ENCODE data around the gene ATP8B4.

The ATP8B4 gene

DNA sequence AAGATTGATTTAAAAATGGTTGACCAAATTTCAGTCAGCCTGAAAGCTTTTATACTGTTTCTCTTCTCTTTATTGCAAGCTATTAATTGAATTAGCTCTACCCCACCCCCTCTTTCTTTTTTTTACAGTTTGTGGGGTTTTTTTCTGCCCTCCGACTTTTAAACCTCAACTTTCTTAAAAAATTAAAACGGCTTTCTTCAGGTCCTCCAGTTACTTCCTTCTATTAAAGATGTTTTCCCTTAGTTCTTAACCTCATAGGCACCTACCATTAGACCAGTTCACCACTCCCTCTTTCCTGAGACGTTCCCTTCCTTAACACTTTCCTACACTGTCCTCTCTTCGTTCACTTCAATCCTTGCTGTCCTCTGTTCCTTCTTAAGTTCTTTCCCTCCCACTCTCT lies 52.4 kb downstream of the ATP8B4 start:
- in situ Hi-C loops (cut with MboI; ENCODE audit: low sequenced_read_pairs): no loop called here

DNA sequence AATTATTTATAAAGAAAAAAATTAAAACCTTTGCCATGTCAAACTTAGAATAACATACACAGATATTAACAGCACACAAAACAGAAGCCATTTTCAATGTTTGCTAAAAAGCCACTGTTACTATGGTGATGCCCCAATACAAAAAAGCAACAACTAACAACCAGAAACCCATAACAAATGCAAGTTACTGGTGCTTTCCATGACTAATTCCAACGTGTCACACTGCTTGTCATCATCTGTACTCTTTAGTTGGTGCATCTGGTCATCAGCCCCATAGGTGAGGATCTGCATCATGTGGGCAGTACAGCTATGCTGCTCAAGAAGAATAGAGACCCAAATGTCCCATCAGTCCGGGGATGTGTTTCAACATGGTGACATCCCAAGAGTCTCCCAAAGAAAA lies 52.8 kb downstream of the ATP8B4 start:
- in situ Hi-C loops (cut with MboI; ENCODE audit: low sequenced_read_pairs): no loop called here

DNA sequence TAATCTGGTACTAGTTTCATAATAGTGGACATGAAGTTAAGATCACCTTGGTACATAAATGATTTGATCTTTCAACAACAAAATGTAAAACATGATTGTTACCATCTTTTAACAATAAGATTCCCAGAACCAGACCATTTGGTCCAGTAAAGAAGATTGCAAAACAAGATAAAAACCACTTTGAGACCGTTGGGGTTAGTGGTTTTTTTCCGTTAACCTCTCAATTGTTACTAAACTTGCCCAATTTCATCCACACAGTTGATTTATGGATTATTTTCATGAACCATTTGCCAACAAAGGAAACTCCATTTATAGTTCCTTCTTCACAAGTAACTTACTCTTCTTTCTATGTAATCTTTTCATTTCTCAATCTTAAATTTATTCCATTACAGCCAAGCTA lies 53.8 kb downstream of the ATP8B4 start:
- in situ Hi-C loops (cut with MboI; ENCODE audit: low sequenced_read_pairs): no loop called here

DNA sequence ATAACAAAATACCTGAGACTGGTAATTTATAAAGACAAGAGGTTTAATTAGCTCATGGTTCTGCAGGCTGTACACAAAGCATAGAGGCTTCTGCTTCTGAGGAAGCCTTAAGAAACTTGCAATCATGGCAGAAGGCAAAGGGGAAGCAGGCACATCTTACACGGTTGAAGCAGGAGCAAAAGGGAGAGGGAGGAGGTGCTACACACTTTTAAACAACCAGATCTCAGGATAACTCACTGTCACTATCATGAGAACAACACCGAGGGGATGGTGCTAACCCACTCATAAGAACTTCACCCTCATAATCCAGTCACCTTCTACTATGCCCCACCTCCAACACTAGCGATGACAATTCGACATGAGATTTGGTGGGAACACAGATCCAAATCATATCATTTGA lies 54.4 kb downstream of the ATP8B4 start:
- in situ Hi-C loops (cut with MboI; ENCODE audit: low sequenced_read_pairs): no loop called here

DNA sequence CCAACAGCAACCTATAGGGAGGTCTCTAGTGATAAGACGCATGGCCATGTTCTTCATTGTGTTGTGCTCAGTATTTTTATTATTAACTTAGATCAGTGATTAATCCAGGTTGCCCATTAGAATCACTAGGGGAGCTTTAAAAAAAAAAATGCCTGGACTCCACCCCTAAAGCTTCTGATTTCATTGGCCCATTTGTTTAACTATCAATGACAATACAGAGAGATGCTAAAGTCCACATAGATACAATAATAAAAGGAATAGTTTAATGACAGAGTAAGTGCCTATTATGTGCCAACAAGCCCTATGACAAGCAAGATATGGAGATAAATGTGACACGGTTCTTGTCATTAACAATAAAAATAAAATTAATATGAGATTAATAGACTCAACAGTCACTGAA lies 55.8 kb downstream of the ATP8B4 start:
- in situ Hi-C loops (cut with MboI; ENCODE audit: low sequenced_read_pairs): no loop called here

DNA sequence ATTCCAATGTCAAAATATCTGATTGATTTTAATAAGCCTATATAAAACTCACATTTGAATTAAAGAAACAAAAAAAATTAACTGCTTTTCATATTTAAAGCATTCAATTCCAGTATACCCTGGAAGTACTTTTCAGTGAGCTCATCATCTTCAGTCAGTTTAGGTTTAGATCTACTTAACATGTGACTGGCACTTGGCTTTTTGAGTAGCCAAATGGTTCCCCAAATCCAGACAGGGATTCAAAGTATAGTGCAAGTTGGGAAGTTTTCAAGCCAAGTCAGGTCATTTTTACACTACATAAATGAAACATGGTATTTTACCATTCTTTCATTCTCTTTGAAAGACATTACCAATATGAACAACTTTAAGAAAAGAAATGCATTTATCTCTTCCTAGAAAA lies 57.5 kb downstream of the ATP8B4 start:
- in situ Hi-C loops (cut with MboI; ENCODE audit: low sequenced_read_pairs): no loop called here

DNA sequence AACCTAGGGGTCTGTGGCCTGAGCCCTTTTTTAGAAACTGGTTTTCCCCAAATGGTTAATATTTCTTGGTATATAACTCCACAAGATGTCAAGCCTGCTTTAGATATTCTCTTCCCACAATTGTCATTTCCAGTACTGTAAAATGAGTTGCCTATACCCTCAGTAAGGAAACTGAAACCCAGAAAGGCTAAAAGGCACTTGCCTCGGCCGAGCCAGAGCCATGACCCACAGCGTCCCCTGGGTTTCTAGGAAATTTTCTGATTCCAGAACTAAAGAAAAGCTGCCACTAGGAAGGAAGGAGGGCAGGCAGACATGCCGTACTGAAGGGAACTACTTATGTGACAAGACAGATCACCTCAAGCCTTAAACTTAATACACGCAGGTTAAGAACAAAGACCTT lies 59.1 kb downstream of the ATP8B4 start:
- in situ Hi-C loops (cut with MboI; ENCODE audit: low sequenced_read_pairs): no loop called here

DNA sequence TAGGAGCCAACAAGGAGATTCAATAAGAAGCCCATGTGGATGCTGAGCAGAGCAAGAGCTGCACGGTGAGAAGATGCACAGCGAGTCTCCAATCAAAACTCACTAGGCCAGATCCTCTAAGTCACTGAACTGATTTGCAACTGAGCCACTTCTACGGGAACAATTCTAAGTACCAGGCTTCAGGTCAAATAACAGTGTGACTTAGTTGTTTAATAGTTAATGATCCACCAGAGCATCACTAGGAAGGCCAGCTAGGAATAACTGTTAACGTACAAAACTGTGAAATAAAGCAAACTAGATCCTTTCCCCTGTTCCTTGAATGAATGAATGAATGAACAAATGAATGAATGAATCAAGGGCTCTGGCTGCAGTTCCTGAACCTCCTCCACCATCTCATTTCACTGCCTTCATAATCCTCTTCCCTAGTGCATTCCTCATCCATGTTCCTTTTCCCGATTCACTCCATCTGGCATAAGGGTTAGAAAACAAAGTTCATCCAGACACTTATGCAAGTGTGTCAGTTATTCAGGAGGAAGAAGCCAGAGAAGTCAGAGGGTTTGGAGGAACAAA lies 59.7 kb downstream of the ATP8B4 start:
- in situ Hi-C loops (cut with MboI; ENCODE audit: low sequenced_read_pairs): no loop called here

DNA sequence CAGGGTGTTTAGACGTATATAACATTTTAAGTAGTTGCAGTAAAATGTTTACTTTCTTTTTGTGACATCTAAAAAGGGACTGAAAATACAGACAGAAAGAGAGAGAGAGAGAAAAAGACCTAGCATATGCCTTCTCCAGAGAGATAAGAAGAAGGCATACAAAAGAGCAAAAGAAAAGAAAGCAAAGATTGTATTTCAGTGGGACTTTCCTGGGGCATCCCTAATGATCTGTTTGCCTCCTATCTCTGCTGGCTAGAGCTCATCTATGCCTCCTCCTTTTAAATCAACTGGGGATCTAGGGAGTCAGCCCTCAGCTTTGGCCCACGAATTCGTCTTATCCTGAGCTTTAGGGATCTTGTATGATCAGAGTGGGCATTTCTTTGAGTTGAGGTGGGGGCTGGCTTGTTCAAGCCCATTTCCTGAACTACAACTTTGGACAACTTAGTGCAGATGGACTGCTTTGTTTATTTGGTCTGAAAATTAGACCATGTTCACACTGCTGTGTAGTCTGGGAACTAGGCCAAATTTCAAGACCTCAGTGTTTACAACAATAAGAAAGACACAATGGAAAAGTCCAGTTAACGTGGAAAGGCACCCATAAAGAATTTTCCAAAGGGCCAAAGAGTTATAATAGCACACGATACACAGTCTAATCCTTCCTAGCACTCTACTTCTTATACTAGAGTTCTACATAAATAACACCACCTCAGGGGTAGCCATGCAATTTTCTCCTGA lies 61.0 kb downstream of the ATP8B4 start:
- in situ Hi-C loops (cut with MboI; ENCODE audit: low sequenced_read_pairs): no loop called here

DNA sequence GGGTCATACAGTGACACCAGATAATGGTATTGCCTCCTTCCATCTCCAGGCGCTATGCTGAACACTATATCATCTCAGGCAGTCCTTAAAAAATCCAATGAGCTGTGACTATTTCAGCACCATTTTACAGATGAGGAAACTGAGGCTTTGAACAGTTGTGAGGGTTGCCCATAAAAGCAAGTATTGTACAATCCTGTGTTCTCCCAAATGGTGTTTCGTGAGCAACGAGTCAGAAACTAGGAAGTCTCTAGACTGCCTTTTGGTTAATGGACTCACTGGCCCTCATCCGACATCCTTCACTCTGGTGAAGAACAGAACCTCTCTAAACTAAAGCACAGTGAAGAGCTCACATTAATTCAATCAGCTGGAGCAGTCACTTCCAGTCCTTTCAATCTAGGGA lies 61.8 kb downstream of the ATP8B4 start:
- in situ Hi-C loops (cut with MboI; ENCODE audit: low sequenced_read_pairs): no loop called here

DNA sequence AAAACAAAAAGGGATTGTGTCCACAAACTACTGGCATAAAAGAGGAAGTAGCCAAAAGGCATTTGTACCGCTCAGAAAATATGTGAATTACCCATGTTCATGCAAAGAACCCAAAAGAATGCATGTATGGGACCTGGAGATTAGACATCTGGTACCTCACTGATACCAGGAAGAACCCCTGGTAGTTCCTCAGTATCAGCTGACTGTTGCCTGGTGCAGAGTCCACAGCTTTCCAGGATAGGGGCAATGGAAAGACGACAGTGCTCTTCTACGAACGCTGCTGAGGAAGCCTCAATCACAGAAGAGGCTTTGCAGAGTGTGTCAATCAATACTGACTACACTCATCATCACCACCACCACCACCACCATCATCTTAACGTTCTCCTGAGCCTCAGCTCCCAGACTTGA lies 63.3 kb downstream of the ATP8B4 start:
- in situ Hi-C loops (cut with MboI; ENCODE audit: low sequenced_read_pairs): no loop called here

DNA sequence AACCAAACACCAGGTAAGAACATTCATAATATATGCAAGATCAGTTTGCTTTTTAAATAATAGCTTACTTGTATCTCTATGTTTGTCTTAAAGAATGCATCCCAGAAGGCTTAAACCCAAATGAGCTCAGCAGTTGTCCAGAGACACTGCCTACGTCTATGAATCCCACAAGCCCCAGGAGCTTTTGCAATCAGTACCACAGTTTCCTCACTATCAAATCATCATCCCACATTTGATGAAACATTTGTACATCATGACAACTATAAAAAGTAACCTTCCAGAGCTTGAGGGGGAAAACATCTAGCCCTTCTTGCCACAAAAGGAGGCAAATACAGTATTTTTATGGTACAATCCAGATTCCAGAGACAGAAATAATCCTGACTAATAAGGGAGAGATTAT lies 63.7 kb downstream of the ATP8B4 start:
- in situ Hi-C loops (cut with MboI; ENCODE audit: low sequenced_read_pairs): no loop called here

DNA sequence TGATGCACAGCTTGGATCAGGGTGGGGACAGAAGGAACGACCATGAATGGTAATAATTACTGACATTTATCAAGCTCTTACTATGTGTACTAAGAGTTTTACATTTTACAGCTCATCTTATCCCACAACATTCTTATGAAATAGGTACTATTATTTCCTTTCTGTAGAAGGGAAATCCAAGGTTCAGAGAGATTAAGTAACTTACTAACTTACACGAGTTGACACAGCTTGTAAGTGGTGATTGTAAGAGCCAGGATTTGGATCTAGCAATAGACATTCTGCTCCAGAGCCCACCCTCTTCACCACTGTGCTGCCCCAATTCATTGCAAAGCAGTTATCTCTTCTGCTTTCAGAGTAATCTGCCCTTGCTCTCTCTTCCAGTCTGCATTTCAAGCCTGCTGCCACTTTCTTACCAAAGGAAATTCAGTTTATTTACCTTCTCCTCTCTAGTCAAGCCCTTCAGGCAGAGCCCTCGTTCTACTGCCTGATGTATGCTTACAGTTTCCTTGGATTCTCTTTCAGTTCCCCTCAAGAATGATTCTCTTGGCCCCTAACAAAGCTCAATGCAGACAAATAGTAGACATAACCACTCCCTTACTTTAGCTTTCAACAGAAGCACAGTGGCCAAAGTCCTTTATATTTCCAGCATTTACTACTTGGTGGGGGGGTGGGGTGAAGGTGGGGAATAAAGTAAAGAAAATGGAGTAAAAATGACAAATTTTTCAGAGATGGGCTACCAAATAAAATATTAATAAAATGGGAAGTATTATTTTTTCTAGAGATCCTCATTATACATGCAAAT lies 65.8 kb downstream of the ATP8B4 start:
- in situ Hi-C loops (cut with MboI; ENCODE audit: low sequenced_read_pairs): no loop called here

DNA sequence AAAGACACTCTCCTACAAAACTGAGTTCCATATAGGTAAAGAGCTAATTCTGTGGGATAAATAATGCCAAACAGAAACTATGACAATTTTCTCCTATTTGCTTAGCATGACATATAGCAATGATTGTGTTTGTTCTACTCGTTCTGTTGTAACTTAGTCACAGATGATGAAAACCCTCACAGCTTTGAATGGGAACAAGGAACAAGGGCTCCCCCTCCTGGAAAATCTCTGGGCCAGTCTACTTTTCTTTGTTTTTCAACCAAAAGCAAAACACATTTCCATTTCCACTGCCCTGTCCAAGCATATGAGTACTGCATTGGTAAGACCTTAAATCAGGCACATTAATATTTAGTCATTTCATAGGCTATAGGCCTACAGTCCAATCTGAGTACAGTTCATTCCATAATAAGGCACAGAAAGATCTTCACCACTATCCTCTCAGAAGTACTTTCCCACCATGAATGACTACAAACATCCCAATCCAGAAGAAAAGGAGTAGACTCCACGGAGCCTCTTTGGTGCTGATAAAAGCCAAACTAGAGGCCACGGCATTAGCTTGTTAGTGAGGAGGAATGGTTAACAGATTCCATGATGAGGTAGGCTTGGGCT lies 67.1 kb downstream of the ATP8B4 start:
- in situ Hi-C loops (cut with MboI; ENCODE audit: low sequenced_read_pairs): no loop called here

DNA sequence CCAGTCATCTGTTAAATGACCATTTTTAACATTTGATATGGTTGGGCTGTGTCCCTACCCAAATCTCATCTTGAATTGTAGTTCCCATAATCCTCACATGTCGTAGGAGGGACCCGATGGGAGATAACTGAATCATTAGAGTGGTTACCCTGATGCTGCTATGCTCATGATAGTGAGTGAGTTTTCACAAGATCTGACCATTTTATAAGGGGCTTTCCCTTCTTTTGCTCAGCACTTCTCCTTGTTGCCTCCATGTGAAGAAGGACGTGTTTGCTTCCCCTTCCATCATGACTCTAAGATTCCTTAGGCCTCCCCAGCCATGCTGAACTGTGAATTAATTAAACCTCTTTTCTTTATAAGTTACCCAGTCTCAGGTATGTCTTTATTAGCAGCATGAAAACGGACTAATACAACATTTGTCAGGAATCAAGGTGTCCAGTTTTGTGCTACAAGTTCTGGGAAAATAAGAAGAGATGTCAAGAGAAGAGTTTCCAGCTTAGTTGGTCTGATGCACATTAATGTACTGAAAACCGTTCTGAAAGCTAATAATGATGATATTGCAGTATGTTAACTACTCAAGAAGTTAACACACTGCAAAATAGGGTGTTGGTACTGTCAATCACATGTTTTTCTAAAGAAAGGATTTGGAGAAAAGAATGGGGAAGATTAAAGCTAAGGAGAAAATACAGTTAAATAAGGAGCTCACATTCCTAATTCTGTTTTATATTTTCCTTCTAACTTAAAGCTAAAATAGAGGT lies 67.9 kb downstream of the ATP8B4 start:
- in situ Hi-C loops (cut with MboI; ENCODE audit: low sequenced_read_pairs): no loop called here

DNA sequence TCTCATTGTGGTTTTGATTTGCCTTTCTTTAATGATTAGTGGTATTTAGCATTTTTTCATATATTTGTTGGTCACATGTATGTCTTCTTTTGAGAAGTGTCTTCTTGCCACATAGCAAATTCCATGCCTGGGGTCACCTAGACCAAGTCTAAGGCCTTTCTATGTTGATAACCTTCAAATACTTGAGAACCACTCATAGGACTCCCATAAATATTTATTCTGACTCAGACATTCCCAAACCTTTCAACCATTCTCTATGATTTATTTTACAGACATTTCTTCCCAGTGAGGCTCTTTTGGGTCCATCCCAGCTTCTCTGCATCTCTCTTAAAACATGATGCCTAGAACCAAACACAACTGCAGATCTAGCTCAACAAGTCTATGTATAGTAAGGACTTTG lies 69.2 kb downstream of the ATP8B4 start:
- in situ Hi-C loops (cut with MboI; ENCODE audit: low sequenced_read_pairs): no loop called here

DNA sequence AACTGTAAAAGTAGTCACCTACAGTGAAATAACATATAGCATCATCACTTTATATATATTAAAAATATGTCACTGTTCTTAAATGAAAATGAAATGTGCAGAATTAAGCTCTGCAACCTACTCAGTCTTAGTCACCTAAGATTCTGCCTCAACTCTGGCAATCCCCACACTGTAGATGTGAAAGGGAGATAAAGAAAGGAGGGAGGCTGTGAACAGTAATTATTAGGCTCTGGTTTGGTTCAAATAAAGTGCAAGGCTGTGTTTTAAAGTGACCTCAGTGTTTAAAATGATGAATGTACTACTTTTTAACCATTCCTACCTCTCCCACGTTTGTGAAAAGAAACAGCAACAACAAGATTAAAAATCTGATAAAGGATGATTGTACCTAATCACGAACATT lies 72.2 kb downstream of the ATP8B4 start:
- in situ Hi-C loops (cut with MboI; ENCODE audit: low sequenced_read_pairs): no loop called here

DNA sequence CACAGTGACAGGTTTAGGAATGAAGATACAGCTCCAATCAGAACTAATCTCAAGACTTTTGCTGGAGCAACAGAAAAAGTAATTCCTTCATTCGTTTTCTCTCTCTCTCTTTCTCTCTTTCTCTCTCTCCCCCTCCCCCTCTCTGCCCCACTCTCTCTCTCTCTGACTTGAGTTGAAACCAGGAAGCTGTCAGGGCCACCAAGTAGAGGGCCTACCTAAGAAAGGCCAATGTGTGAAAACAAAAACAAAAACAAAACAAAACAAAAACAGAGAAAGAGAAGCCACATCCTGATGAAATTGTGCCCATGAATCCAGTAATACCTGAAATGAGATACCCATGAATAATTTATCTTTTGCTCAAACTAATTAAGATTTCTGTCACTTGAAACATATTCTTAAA lies 72.9 kb downstream of the ATP8B4 start:
- in situ Hi-C loops (cut with MboI; ENCODE audit: low sequenced_read_pairs): no loop called here

DNA sequence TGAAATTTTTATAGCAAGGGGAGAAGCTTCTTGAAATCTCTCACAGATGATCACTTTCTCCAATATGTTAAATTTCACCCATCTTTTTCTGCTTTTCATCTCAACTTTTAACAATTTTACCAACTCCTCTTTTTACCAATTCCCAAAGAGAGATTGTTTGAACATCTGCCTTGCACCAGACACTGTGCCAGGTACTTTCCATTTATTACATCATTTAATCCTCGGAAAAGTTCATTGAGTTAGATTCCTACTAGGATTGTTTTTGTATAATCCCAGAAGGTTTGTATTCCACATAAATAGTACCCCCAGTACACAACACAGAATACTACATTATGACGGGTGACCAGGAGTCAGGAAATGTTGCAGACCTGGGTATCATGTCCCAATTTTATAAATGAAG lies 74.1 kb downstream of the ATP8B4 start:
- in situ Hi-C loops (cut with MboI; ENCODE audit: low sequenced_read_pairs): no loop called here

DNA sequence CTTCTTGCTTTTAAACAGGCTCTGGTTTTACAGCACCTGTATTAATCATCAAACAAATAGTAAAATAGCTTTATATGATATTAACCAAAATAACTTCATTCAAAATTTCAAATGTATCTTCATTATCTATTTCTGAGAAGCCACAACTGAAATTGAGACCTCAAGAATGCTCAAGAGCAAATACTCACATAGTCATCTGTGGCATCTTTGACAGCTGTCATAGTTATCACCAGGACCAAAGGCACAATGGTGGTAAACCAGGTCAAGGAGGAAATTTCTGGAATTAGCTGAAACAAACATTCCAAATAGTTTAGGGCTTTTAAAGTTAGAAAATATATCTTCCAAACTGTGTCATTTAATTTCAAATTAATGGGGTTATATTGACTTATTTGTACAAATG lies 74.6 kb downstream of the ATP8B4 start:
- in situ Hi-C loops (cut with MboI; ENCODE audit: low sequenced_read_pairs): no loop called here

DNA sequence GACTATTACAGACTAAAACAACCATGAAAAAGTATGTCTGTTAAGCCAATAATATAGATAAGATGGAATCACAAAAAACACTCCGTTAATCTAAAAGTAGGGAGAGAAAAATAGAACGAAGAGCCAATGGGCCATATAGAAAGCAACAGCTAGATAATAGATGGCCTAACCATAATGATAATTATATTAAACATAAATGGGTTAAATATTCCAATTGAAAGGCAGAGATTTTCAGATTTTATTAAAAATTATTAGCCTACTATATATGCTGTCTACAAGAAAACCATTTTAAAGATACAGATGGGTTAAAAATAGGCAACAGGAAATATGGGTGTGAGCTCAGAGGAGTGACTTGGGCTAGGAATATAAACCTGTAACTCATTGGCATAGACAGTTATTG lies 76.3 kb downstream of the ATP8B4 start:
- in situ Hi-C loops (cut with MboI; ENCODE audit: low sequenced_read_pairs): no loop called here
